Fibroblast of mammary gland (primary cell): ENCODE measurements around the gene MID2.

Experiments
- DNase-seq: peaks from one replicate; pipeline ENCODE4 v3.0.0-alpha.2; 2010; ENCODE audit warnings: low read depth
- H3K4me3 ChIP-seq: 2 replicates; pipeline ENCODE4 v1.5.1; 2011; ENCODE audit warnings: low read depth, mild to moderate bottlenecking, low read length, moderate library complexity; ENCODE audit not compliant: control insufficient read depth
- TF ChIP-seq, protein P1 (sequence below): conservative IDR thresholded peaks from 2 replicates; pipeline ENCODE4 v1.5.1; 2011; ENCODE audit warnings: low read depth, low read length, inconsistent platforms; ENCODE audit not compliant: control insufficient read depth, insufficient read depth

The MID2 gene, protein sequence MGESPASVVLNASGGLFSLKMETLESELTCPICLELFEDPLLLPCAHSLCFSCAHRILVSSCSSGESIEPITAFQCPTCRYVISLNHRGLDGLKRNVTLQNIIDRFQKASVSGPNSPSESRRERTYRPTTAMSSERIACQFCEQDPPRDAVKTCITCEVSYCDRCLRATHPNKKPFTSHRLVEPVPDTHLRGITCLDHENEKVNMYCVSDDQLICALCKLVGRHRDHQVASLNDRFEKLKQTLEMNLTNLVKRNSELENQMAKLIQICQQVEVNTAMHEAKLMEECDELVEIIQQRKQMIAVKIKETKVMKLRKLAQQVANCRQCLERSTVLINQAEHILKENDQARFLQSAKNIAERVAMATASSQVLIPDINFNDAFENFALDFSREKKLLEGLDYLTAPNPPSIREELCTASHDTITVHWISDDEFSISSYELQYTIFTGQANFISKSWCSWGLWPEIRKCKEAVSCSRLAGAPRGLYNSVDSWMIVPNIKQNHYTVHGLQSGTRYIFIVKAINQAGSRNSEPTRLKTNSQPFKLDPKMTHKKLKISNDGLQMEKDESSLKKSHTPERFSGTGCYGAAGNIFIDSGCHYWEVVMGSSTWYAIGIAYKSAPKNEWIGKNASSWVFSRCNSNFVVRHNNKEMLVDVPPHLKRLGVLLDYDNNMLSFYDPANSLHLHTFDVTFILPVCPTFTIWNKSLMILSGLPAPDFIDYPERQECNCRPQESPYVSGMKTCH

DNA sequence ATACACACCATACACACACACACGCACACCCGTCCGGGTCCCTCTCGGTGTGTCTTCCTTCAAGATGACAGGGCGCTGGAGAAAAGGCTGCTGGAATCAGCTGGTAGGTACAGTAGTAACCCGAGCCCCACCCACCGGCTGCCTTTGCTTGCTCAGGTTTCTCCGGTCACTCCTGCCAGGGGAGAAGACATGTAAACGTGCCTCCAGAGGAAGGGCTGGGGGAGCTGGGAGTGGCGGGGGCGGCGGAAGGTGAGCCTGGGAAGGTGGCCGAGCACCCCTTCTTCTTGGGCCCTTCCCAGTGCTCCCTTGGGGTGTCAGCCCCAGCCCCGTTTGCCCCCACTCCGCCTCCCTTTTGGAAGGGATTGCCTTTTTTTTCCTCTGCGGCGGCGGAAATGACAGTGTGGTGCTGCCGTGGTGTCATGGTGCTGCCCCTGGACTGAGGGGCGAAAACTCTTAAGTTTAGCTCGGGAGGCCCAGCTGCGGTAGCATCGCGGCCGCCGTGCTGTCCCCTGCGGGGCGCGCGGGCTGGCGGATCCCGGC is at the start of gene MID2:
Gene MID2 (plus strand): TSS at position 169 of the 540 bp plus-strand sequence. CDS start 561 bp downstream, outside the sequence.
- DNase-seq: peak; percentile 47
- TF ChIP-seq, protein P1, sequence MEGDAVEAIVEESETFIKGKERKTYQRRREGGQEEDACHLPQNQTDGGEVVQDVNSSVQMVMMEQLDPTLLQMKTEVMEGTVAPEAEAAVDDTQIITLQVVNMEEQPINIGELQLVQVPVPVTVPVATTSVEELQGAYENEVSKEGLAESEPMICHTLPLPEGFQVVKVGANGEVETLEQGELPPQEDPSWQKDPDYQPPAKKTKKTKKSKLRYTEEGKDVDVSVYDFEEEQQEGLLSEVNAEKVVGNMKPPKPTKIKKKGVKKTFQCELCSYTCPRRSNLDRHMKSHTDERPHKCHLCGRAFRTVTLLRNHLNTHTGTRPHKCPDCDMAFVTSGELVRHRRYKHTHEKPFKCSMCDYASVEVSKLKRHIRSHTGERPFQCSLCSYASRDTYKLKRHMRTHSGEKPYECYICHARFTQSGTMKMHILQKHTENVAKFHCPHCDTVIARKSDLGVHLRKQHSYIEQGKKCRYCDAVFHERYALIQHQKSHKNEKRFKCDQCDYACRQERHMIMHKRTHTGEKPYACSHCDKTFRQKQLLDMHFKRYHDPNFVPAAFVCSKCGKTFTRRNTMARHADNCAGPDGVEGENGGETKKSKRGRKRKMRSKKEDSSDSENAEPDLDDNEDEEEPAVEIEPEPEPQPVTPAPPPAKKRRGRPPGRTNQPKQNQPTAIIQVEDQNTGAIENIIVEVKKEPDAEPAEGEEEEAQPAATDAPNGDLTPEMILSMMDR: no peak
- peak within 1 kb of the TSS; percentile 40 for H3K4me3 ChIP-seq

DNA sequence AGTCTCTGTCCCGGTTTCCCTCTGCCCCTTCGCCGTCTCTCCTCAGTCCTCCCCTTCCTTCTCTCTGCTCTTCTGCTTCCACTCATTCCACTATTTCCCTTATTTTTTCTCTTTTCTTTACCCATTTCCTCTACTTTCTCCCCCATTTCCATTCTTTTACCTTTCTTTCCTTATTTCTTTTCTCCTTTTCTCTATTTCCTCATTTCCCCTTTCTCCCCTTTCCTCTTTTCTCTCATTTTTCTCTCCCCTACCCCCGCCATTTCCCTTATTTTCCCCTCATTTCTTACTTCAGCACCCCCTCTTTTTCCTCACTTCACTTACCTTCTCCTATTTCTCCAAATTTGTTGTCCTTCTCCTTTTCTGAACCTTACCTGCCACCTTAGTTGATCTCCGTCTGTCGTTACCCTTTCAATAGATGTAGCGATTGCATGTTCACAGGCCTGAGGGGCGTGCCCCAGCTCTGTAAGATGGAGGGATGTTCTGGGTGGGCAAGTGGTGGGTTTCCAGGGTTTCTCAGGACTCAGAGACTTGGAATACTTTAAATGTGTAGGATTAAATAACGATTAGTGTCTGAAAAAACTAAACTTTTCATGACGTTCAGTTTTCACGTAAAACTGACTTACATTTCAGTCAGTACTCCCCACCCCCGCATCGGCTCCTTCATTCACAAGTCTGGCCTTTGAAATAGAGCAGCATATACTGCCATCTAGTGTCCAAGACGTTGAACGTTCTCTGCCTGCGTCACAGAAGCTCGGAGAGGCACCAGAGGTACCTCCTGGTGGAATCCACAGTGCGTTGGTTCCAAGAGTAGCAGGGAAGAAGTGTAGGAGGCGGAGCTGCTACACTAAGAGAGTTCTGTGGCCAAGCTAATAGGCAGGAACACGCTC is 48.8 kb upstream of the MID2 start:
- TF ChIP-seq, protein P1: peak; percentile 68
- H3K4me3 ChIP-seq: peak overlapping the region; percentile 42
- peak; percentile 91 for DNase-seq

DNA sequence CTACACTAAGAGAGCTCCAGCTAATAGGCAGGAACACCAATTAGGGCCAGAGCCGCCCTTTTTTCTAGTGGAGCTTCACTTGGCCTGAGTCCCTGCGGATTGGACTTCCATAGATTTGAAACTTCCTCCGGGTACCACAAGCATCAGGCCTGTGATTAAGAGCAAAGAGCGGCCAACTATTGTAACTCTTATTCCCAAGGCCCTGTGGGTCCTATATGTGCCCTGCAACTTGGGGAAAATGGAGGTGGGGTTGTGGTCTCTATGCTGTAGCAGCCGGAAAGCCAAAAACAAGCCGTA is 48.2 kb upstream of the MID2 start, which contains the start of gene NCBP2L:
Gene NCBP2L (plus strand): TSS at position 198 of the 297 bp plus-strand sequence. CDS start 16,488 bp downstream, outside the sequence.
- DNase-seq: no peak
- TF ChIP-seq, protein P1: no peak
- H3K4me3 ChIP-seq: peak within 1 kb of the TSS; percentile 42

DNA sequence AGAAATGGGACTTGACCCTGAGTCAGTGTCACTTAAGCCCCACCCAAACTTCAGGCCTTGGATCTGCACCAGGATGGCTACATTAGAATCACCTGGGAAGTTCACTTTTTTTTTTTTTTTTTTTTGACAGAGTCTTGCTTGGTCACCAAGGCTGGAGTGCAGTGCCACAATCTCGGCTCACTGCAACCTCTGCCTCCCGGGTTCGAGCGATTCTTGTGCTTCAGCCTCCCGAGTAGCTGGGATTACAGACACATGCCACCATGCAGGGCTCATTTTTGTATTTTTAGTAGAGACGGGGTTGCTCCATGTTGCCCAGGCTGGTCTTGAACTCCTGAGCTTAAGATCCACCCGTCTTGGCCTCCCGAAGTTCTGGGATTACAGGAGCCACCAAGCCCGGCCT is 45.1 kb upstream of the MID2 start:
- no peak overlapping the region for H3K4me3 ChIP-seq
- TF ChIP-seq, protein P1: no peak
- no peak for DNase-seq

DNA sequence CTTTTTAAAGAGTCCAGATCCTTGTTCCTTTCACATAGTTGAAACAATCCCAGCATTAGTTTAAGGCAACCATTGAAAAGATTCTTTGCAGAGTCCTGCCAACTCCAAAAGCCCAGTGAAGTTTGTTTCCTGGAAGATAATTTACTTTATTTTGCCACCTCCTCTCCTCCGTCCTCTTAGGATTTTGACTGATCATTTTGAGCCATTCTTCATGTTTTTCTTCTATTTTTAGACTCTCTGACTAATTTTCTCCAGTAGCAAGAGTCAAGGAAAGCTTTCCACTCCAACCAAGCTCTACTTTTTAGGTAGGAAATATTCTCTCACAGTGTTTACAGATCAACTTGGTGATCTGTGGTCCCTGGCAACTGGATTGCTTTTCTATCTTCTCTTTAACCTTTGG is 37.8 kb upstream of the MID2 start:
- TF ChIP-seq, protein P1: no peak
- no peak for DNase-seq
- no peak overlapping the region for H3K4me3 ChIP-seq

DNA sequence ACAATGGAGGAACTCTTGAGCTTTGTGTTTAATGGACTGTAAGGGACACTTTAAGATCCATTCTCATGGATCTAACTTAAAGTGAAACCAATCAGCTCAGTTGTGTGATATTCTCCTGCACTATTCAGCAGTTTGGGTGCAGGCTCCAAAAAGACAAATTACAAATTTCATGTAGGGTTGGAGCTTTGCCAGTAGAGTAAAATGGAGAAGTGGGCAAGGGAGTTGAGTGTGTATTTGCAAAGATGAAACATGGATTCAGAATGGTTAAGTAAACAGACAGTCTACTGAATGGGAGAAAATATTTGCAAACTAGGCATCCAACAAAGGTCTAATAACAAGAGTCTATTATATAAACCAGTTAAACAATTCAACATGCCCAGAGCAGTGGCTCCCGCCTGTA is 21.2 kb upstream of the MID2 start:
- H3K4me3 ChIP-seq: no peak overlapping the region
- TF ChIP-seq, protein P1: no peak
- DNase-seq: no peak
